ENCODE data around the gene ELL.
"Not testable (repeated sequence)": the region's sequence is repeated elsewhere in the genome, so short reads cannot be mapped to it uniquely, and the experiment has no call there.

The ELL gene

DNA sequence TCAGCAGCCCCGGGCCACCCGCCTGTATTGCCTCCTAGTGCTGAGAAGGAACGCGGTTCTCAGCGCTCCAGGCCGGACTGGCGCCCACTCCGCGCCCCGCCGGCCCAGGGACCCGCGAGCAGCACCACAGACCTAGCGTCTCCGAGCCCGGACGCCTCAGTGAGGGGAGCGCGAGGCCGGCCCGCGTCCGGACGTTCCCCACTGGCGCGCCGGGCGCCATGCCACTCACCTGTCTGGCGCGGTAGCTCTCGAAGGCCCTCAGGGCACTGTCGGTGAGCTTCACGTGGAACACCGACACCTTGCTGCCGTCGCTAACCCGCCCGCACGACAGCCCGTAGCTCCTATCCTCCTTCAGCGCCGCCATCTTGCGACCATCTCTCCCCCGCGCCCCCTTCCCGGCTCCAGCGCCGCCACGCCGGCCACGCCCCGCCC is at the start of gene ELL:
Gene ELL (minus strand): TSS at position 379 of the 432 bp plus-strand sequence. CDS start 15 bp downstream, at position 364.
- no peak for DNase-seq

DNA sequence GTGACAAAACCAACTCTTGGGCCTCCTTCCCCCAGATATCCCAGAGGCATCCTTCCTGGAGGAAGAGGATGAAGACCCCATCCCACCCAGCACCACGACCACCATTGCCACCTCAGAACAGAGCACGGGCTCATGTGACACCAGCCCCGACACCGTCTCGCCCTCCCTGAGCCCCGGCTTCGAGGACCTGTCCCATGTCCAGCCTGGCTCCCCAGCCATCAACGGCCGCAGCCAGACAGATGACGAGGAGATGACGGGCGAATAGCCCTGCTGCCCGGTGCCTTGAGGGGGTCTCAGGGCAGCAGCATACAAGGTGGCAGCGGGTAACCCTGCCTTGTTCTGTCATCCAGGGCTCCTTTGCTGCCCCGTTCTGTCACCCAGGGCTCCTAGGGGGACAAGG is 46.5 kb upstream of the ELL start:
- DNase-seq, result no peak

GRCh38 chr19:18566953-18567352 is 45.1 kb upstream of the ELL start:
- DNase-seq, result no peak

DNA sequence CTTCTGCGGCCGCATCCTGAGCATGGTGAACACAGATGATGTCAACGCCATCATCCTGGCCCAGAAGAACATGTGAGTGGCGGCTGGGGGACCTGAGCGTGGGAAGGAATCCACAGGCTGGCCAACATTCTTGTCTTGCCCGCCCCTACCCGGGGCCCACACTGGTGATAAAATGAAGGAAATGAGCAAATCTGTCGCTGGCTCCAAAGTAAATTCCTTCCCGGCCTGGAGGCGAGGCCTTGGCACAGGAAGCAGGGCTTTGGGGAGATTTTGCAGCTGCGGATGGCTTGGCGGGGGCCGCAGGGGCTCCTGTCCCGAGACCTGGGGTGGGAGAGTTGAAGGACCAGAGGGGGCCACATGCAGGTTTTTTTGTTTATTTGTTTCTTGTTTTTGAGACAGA is 40.2 kb upstream of the ELL start:
- no peak for DNase-seq

DNA sequence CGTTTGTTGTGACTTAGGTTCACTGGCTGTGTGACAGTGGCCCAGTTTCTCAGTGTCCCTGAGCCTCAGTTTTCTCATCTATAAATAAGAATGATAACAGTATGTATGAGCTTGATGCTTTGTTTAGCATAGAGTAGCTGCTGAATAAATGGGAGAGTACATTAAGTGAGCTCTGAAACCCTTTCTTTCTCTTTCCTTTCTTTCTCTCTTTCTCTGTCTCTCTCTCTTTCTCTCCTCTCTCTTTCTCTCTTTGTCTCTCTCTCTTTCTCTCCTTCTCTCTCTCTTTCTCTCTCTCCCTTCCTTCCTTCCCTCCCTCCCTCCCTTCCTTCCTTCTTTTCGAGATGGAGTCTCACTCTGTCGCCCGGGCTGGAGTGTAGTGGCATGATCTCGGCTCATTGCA is 37.8 kb upstream of the ELL start:
- no peak for DNase-seq

- DNase-seq, result no peak
Observed at GRCh38 chr19:18558604-18559003, 36.7 kb upstream of the ELL start.

- DNase-seq, result no peak
Observed at GRCh38 chr19:18558202-18558555, 36.3 kb upstream of the ELL start.

GRCh38 chr19:18557411-18558201 is 35.7 kb upstream of the ELL start, which contains the start of gene KXD1:
TSS of gene KXD1 (plus strand) at chr19:18557870. CDS start at chr19:18562057, 4,187 bp downstream.
- peak; percentile 98 for DNase-seq

GRCh38 chr19:18551631-18552030 is 29.8 kb upstream of the ELL start:
- no peak for DNase-seq

- peak; percentile 22 for DNase-seq
Observed at GRCh38 chr19:18543814-18544475, 22.1 kb upstream of the ELL start.

DNA sequence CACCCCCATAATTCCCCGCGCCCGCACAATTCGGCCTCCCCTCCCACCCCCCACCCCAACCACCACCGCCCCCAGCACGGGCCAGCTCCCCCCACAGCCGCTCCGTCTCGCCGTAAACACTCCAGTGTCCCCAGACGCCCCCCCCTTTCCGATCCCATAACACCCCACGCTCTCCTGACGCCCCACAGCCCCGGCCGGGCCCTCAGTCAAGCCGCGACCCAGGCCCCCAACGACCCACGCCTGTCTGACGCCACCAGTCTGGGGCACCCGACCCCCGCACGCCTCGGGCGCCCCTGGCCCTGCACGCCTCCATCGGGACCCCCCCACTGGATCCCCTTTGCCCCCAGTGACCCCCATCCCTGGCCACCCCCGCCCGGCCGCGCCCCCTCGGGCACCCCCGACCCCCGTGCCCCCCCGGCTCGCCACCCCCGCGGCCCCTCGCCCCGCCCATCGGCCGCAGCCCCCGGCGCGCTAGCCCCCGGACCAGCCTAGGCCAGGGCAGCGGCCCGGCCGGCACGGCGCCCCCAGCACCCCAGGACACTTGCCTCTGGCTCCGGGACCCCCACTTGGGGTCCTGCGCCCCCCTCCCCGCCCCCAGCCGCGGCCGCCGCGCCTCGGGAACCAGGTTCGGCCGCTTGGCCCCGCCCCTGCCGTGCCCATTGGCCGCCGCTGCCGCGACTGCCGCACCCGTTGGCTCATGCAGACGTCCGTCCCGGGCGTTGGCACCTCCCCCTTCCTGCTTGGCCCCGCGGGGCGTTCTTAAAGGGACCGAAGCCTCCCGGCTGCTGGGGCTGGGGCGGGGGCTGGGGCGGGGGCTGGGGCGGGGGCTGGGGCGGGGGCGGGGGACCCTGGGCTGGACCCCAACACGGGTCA is 21.3 kb upstream of the ELL start, which contains the start of gene FKBP8:
Gene FKBP8 (minus strand): TSS at position 633 of the 873 bp plus-strand sequence. CDS start 1,603 bp downstream, outside the sequence.
- peak; percentile 77 for DNase-seq

GRCh38 chr19:18541992-18542940 is 20.4 kb upstream of the ELL start:
- no peak for DNase-seq

DNA sequence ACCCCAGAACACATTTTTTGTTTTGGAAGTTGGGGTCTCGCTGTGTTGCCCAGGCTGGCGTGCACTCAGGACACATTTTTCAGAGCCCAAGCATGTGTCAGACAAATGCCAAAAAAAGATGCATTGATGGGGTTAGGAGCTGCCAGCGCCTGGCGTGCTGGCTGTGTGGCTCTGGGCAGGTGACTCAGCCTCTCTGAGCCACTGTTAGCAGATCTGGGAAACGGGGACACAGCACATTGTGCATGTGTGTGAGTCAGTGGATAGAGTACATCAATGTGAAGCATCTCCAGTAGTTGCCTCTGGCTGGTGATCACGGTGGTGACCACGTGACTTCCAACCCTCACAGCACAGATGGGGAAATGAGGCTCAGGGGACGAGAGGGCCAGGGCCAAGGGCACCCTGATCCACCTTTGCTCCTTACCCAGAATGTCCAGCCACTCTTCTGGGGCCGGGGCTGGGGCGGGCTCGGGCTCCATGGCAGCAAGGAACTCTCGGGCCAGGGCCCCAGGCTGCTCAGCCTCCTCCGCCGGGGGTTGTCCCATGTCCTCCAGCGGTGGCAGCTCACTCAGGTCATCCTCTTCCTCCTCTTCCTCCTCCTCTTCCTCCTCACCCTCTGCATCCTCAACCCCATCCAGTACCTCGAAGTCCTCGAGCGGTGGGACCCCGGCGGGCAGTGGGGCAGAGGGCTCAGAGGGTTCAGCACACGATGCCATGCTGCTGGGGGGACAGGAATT is 19.6 kb upstream of the ELL start:
- DNase-seq, result no peak

GRCh38 chr19:18540200-18540599 is 18.3 kb upstream of the ELL start:
- DNase-seq, result not testable (repeated sequence)

DNA sequence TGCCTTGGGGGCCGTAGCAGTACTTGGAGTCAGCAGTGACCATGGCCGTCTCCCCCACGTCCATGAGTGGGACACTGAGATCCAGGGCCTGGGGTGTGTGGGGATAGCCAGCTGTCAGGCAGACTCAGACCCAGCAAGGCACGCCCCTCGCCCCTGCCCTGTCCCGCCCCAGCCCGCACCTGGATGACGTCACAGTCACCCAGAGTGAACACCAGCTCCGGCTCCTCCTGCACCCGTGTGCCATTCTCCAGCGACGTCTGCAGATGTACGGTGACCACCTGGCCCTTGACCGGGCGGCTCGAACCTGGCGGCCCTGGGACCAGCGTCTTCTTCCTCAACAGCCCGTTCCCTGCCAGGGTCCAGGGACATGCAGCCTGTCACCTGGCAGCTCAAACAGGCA is 17.5 kb upstream of the ELL start:
- no peak for DNase-seq

GRCh38 chr19:18538115-18538514 is 16.2 kb upstream of the ELL start:
- no peak for DNase-seq

DNA sequence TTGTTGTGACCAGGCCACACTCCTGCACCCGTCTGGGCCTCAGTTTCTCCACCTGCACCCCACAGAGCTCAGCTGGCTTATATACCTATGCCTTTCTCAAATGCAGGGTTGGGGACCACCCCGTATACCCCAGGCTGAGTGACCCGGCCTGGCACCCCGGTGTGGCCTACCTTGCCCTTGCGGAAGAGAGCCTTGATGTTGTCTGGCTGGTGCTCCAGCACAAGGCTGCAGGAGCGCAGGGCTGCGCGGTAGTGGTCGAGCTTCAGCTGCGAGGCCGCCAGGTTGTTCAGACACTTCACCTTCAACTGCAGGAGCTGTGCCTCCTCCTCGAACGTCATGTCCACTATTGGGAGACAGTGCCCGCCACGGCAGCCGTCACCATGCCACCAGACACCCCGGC is 15.6 kb upstream of the ELL start:
- DNase-seq, result no peak

DNA sequence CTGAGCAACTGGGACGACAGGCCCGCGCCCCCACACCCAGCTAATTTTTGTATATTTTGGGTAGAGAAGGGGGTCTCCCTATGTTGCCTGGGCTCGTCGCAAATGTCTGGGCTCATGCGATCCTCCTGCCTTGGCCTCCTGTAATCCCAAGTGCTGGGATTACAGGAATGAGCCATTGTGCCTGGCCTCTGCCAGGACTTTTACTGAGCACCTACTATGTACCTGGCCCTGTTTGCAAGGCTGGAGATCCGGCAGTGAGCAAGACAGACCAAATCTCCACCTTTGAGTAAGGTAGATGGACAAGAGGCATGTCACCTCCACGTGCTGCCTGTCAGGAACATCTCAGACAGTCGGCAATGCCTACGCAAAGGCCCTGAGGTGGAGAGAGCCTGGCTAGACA is 14.6 kb upstream of the ELL start:
- no peak for DNase-seq

DNA sequence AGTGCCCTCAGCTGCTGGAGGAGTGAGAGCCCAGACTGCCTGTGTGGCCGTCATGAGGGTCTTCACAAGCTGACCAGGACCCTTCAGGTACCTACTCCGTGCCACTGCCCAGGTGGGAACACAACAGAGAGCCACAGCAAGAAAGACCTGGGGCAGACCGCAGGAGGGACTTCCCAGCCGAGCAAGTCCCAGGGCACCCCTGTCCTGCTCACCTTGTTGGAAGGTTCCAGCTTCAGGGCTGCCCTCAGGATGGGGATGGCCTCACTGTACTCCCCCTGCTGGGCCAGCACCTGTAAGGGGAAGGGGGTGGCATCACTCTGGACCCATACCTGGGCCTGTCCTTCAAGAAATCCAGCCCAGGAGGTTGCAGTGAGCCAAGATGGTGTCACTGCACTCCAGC is 11.2 kb upstream of the ELL start:
- no peak for DNase-seq

DNA sequence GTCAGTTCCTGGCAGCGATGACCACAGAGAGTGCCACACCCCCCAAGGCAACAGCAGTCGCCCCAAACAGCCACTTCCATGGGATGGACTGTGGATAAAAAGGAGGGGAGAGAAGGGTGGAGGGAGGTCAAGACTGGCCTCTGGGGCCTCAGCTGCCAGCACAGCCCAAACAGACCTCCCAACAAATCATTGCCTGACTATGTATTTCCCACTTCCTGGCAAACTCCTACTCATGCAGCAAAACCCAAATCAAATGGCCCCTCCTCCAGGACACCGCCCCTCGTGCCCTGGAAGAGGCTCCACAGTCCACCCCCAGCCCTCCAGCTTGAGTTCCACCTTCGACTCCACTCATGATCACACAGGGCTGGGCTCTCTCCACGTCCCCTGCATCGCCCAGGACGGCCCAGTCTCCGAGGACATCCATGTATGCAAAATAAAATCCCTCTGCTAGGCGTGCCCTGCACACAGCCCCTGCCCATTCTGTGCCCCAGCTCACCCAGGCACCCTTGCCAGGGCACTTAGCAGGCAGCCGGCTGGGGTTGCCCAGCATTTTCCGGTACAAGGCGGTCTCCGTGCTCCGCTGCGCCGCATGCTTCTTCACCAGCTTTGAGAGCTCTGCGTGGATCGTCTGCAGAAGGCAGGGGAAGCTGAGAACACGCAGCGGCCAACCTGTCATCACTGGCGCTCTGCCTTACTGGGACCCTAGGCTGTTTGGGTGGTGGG is 10.5 kb upstream of the ELL start:
- DNase-seq, result no peak

DNA sequence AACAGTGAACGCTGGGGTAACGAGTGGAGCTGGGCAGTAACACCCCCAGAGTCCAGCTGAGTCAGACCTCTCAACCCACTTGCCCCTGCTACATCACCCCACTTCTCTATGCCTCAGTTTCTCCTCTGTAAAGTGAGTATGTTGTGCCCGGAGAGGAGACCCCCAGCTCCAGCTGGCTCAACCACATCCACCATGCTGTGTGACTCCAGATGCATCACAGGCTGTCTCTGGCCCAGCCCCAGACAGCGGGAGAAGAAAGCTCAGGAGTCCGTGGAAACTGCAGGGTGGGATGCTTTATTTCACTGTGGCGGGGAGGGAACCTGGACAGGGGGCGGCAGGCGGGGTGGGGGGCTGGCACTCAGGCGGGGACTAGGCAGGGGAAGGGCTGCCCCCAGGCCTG is 9.6 kb upstream of the ELL start:
- no peak for DNase-seq

Data from NCI-H2171 treated with DMSO at 0.1 percent for 48 hours (cell line).